Sigmoid colon (tissue), 7 donors: ENCODE results near the gene ARG2. TPM values are rescaled to one million over a fixed set of nuclear protein-coding genes. Genes with fewer than 3 reads are reported as not detected.
"Not testable (repeated sequence)": the region's sequence is repeated elsewhere in the genome, so short reads cannot be mapped to it uniquely, and the experiment has no call there.

Experiments
- DNase-seq: peaks from one replicate; pipeline ENCODE4 v3.0.0-alpha.2; 2019
- H3K27ac ChIP-seq, 4 donors: fragments of 200-600 bp; sonication (generic); one replicate each; pipeline ENCODE4 v1.5.1; 2016 to 2019; ENCODE audit warnings: mild to moderate bottlenecking in 1 of 4
- H3K27me3 ChIP-seq, 3 donors: fragments of 200-600 bp; sonication (generic); one replicate each; pipeline ENCODE4 v1.5.1; 2019; ENCODE audit warnings: mild to moderate bottlenecking in 1 of 3
- H3K36me3 ChIP-seq, 4 donors: fragments of 200-600 bp; sonication (generic); one replicate each; pipeline ENCODE4 v1.5.1; 2016 to 2019
- H3K4me1 ChIP-seq, 4 donors: fragments of 200-600 bp; sonication (generic); one replicate each; pipeline ENCODE4 v1.5.1; 2017 to 2019
- H3K4me3 ChIP-seq, 4 donors: fragments of 200-600 bp; sonication (generic); one replicate each; pipeline ENCODE4 v1.5.1; 2017 to 2019; ENCODE audit warnings: mild to moderate bottlenecking in 2 of 4, moderate library complexity in 1 of 4
- H3K9me3 ChIP-seq, 4 donors: fragments of 200-600 bp in 3 of 4; sonication (generic) in 3 of 4; one replicate each; pipeline versions ENCODE4 v1.5.1 to v1.6.1; 2013 to 2019
- CTCF ChIP-seq, 4 experiments: fragments of 450-650 bp in 3 of 4; fragments of 200-600 bp in 1 of 4; IDR thresholded peaks; one replicate each; pipeline ENCODE4 v1.5.1; 2016 to 2019; ENCODE audit warnings: antibody characterized with exemption in 4 of 4, mild to moderate bottlenecking in 3 of 4, moderate library complexity in 2 of 4
- EP300 ChIP-seq, 4 donors: sonication (generic); formaldehyde crosslinking; IDR thresholded peaks; one replicate each; pipeline ENCODE4 v1.6.1; 2017; ENCODE audit warnings: antibody characterized with exemption in 4 of 4
- POLR2A ChIP-seq, 2 donors: fragments of 450-650 bp; IDR thresholded peaks; one replicate each; pipeline ENCODE4 v1.6.1; 2016; ENCODE audit warnings: antibody characterized with exemption in 2 of 2, mild to moderate bottlenecking in 2 of 2, moderate library complexity in 2 of 2
- POLR2AphosphoS5 ChIP-seq, 4 donors: sonication (generic); formaldehyde crosslinking; IDR thresholded peaks; one replicate each; pipeline ENCODE4 v1.6.1; 2017; ENCODE audit warnings: antibody characterized with exemption in 4 of 4
- WGBS, 2 donors: extraction: QIAGEN DNeasy Blood & Tissue Kit; methylation state at CpG; one replicate each; pipeline ENCODE4 v1.1.7; 2013; 5-methylcytosine and 5-hydroxymethylcytosine counted together
- intact Hi-C: fragments of 100-400 bp; cut with DNase I; formaldehyde crosslinking; loops from one replicate; pipeline ENCODE4 v1.15.1; 2023
- polyA plus RNA-seq, 3 donors: library from polyadenylated mRNA; stranded (reverse); fragments of 200-250 nt; gene quantifications; one replicate each; pipeline ENCODE4 v1.2.3, GENCODE V29; 2013
- total RNA-seq, 4 donors: library from RNA; depleted of rRNA; stranded (reverse); fragments of >200 nt; gene quantifications; one replicate each; pipeline ENCODE4 v1.1.0, GENCODE V29; 2016
- donor health status: healthy with polysubstance abuse.
- donor health status: Bipolar disorder and iron deficiency.
- donor health status: healthy.

ARG2 gene
- total and polyA plus RNA-seq, 7 donors = 0.60 to 59.2 (median 5.7) TPM

- Histone ChIP-seq H3K27me3 (no peaks in the 10 kb centered on the region), H3K9me3 (no peaks in the 10 kb centered on the region), H3K36me3 (peaks cover 0 to 58% (median 31%) of the 10 kb centered on the region in 4 donors), H3K27ac (no peak overlapping the region), H3K4me1 (no peaks in the 10 kb centered on the region), H3K4me3 (no peak overlapping the region)
- intact Hi-C loops = no loop called here
- no peak for DNase-seq
- 37 to 94% methylated on average over 2 of the region's 2 CpGs for WGBS, 2 donors
- TF ChIP-seq EP300 (IDR thresholded peaks at IDR 0.05) (no peak), POLR2AphosphoS5 (IDR thresholded peaks at IDR 0.05) (no peak), CTCF (IDR thresholded peaks at IDR 0.05) (no peak), POLR2A (IDR thresholded peaks at IDR 0.05) (no peak)
Measured at GRCh38 chr14:67589204-67589770, 30.4 kb upstream of the ARG2 start.

- H3K4me1 ChIP-seq, intact Hi-C loops, H3K9me3 ChIP-seq, DNase-seq, H3K27me3 ChIP-seq, H3K4me3 ChIP-seq, H3K27ac ChIP-seq: not testable (repeated sequence)
- 0 to 2% methylated on average over 1 of the region's 1 CpG for WGBS, 2 donors
- H3K36me3 ChIP-seq = peaks cover 0 to 50% (median 28%) of the 10 kb centered on the region in 4 donors
Measured at GRCh38 chr14:67593650-67594049, 26.1 kb upstream of the ARG2 start.

GRCh38 chr14:67595392-67595791 lies 24.3 kb upstream of the ARG2 start:
- peaks cover 0 to 33% (median 24%) of the 10 kb centered on the region in 4 donors for H3K36me3 ChIP-seq
- TF ChIP-seq EP300 (IDR thresholded peaks at IDR 0.05) = no peak
- no peak for TF ChIP-seq CTCF (IDR thresholded peaks at IDR 0.05)
- no peak for TF ChIP-seq POLR2A (IDR thresholded peaks at IDR 0.05)
- no peak for TF ChIP-seq POLR2AphosphoS5 (IDR thresholded peaks at IDR 0.05)
- intact Hi-C loops = no loop called here

GRCh38 chr14:67599698-67600561 lies 19.8 kb upstream of the ARG2 start, which contains the start of gene PIGH:
Gene PIGH (minus strand): TSS chr14:67600268. CDS start chr14:67600203, 65 bp downstream.
- H3K4me3 ChIP-seq = peak within 1 kb of the TSS; percentile 77 to 96 (median 90)
- peak within 1 kb of the TSS; percentile 88 to 96 (median 94) for H3K27ac ChIP-seq
- intact Hi-C loops = loop anchor here (5.0 kb wide), 2 partner anchors 72 to 97 kb away; partner anchors contain the start of genes RDH11 and VTI1B
- H3K9me3 ChIP-seq = no peaks in the 10 kb centered on the region
- no peaks in the 10 kb centered on the region for H3K36me3 ChIP-seq
- TF ChIP-seq POLR2AphosphoS5 (IDR thresholded peaks at IDR 0.05) (peak; percentile 78 to 94 (median 86)), POLR2A (IDR thresholded peaks at IDR 0.05) (peak; percentile 56 to 80), CTCF (IDR thresholded peaks at IDR 0.05) (peak; percentile 35 to 56 (median 46)), EP300 (IDR thresholded peaks at IDR 0.05) (no peak)
- DNase-seq = peak; percentile 94
- 2 to 4% methylated on average over 77 of the region's 77 CpGs for WGBS, 2 donors
- no peaks in the 10 kb centered on the region for H3K27me3 ChIP-seq
- H3K4me1 ChIP-seq = peaks cover 0 to 17% (median 8%) of the 10 kb centered on the region in 4 donors

More at GRCh38 chr14:67595392-67595791, 24.3 kb upstream of the ARG2 start:
- 93 to 94% methylated on average over 2 of the region's 2 CpGs for WGBS, 2 donors
- no peak overlapping the region for H3K27ac ChIP-seq
- H3K4me3 ChIP-seq = no peak overlapping the region
- no peaks in the 10 kb centered on the region for H3K27me3 ChIP-seq
- H3K4me1 ChIP-seq = peaks cover 0 to 14% (median 7%) of the 10 kb centered on the region in 4 donors
- no peaks in the 10 kb centered on the region for H3K9me3 ChIP-seq
- no peak for DNase-seq

- intact Hi-C loops = loop anchor here (5.0 kb wide), 2 partner anchors 72 to 97 kb away; partner anchors contain the start of genes RDH11 and VTI1B
- 86 to 91% methylated on average over 21 of the region's 21 CpGs for WGBS, 2 donors
- not testable (repeated sequence) for H3K9me3 ChIP-seq, DNase-seq, H3K27me3 ChIP-seq, H3K36me3 ChIP-seq
- Histone ChIP-seq H3K4me1 (peaks cover 0 to 17% (median 8%) of the 10 kb centered on the region in 4 donors), H3K4me3 (peak overlapping the region; percentile 77 to 96 (median 90)), H3K27ac (peak overlapping the region; percentile 88 to 96 (median 94))
Measured at GRCh38 chr14:67600562-67600974, 19.2 kb upstream of the ARG2 start.
